HTERT RPE-1 (cell line): ENCODE measurements around the gene ANO4.
"Not testable (repeated sequence)": the region's sequence is repeated elsewhere in the genome, so short reads cannot be mapped to it uniquely, and the experiment has no call there.

Experiments used
- in situ Hi-C: fragments of 300-500 bp; cut with MboI; formaldehyde crosslinking; loops from 4 replicates; pipeline ENCODE4 v1.14.3; 2020; ENCODE audit warnings: low sequenced_read_pairs

Gene ANO4

GRCh38 chr12:100868487-100868886 is 73.9 kb downstream of the ANO4 start:
- in situ Hi-C loops: no loop called here

GRCh38 chr12:100871195-100871734 is 76.7 kb downstream of the ANO4 start:
- in situ Hi-C loops: no loop called here

- in situ Hi-C loops: no loop called here
These were observed 80.6 kb downstream of the ANO4 start for GRCh38 chr12:100875156-100875555.

GRCh38 chr12:100875771-100876170 is 81.2 kb downstream of the ANO4 start:
- in situ Hi-C loops: no loop called here

GRCh38 chr12:100877776-100878175 is 83.2 kb downstream of the ANO4 start:
- in situ Hi-C loops: no loop called here

GRCh38 chr12:100895192-100895591 is 100.6 kb downstream of the ANO4 start:
- in situ Hi-C loops: no loop called here

GRCh38 chr12:100896192-100896591 is 101.6 kb downstream of the ANO4 start:
- in situ Hi-C loops: no loop called here

GRCh38 chr12:100897240-100897639 is 102.7 kb downstream of the ANO4 start:
- in situ Hi-C loops: no loop called here

- in situ Hi-C loops: no loop called here
These were observed 104.7 kb downstream of the ANO4 start for GRCh38 chr12:100899301-100899700.

- in situ Hi-C loops: no loop called here
These were observed 106.2 kb downstream of the ANO4 start for GRCh38 chr12:100900808-100901207.

GRCh38 chr12:100901266-100901665 is 106.7 kb downstream of the ANO4 start:
- in situ Hi-C loops: no loop called here

GRCh38 chr12:100904270-100904669 is 109.7 kb downstream of the ANO4 start:
- in situ Hi-C loops: no loop called here

GRCh38 chr12:100908501-100908900 is 113.9 kb downstream of the ANO4 start:
- in situ Hi-C loops: no loop called here

- in situ Hi-C loops: no loop called here
These were observed 119.5 kb downstream of the ANO4 start for GRCh38 chr12:100913872-100914592.

GRCh38 chr12:100919116-100919515 is 124.5 kb downstream of the ANO4 start:
- in situ Hi-C loops: no loop called here

- in situ Hi-C loops: no loop called here
These were observed 125.9 kb downstream of the ANO4 start for GRCh38 chr12:100920493-100920892.

- in situ Hi-C loops: no loop called here
These were observed 132.2 kb downstream of the ANO4 start for GRCh38 chr12:100926669-100927248.

- in situ Hi-C loops: no loop called here
These were observed 133.2 kb downstream of the ANO4 start for GRCh38 chr12:100927826-100928225.

- in situ Hi-C loops: no loop called here
These were observed 138.0 kb downstream of the ANO4 start for GRCh38 chr12:100932571-100932970.

GRCh38 chr12:100933531-100933930 is 139.0 kb downstream of the ANO4 start:
- in situ Hi-C loops: not testable (repeated sequence)

GRCh38 chr12:100935929-100936328 is 141.4 kb downstream of the ANO4 start:
- in situ Hi-C loops: no loop called here

- in situ Hi-C loops: no loop called here
These were observed 142.1 kb downstream of the ANO4 start for GRCh38 chr12:100936661-100937060.
